Activated CD8-positive, alpha-beta T cell treated with anti-CD3 and anti-CD28 coated beads for 36 hours (primary cell): ENCODE data around the gene AGFG2. TPM values are rescaled to one million over a fixed set of nuclear protein-coding genes. Genes with fewer than 3 reads are reported as not detected.
"Not testable (repeated sequence)": the region's sequence is repeated elsewhere in the genome, so short reads cannot be mapped to it uniquely, and the experiment has no call there.

Experiments
- ATAC-seq: fragments of 200-7000 bp; cut with Tn5 transposase; one replicate; pipeline ENCODE4 v1.10.0; 2021; ENCODE audit warnings: mild to moderate bottlenecking, moderate library complexity
- CTCF ChIA-PET: fragments of 350-600 bp; sonication (Branson Sonifier 250); formaldehyde crosslinking; loops from one replicate; lab custom pipeline; 2021; ENCODE audit warnings: antibody characterized with exemption; lab: Charles Lee
- POLR2A ChIA-PET: fragments of 350-600 bp; sonication (Branson Sonifier 250); formaldehyde crosslinking; loops from one replicate; lab custom pipeline; 2021; ENCODE audit warnings: antibody characterized with exemption; lab: Charles Lee
- DNase-seq: peaks from one replicate; pipeline ENCODE4 v3.0.0-alpha.2; 2020
- H3K27ac Mint-ChIP-seq: one replicate; pipeline ENCODE4 v1.8.0; 2021; ENCODE audit warnings: mild to moderate bottlenecking, mixed read lengths
- H3K27me3 Mint-ChIP-seq: one replicate; pipeline ENCODE4 v1.8.0; 2021; ENCODE audit warnings: mixed read lengths
- H3K36me3 Mint-ChIP-seq: one replicate; pipeline ENCODE4 v1.8.0; 2021; ENCODE audit warnings: low read depth, mixed read lengths
- H3K4me1 Mint-ChIP-seq: one replicate; pipeline ENCODE4 v1.8.0; 2021; ENCODE audit warnings: low read depth, mixed read lengths
- H3K4me3 Mint-ChIP-seq: one replicate; pipeline ENCODE4 v1.8.0; 2021; ENCODE audit warnings: mild to moderate bottlenecking, moderate library complexity, mixed read lengths
- H3K9me3 Mint-ChIP-seq: one replicate; pipeline ENCODE4 v1.8.0; 2021; ENCODE audit warnings: mixed read lengths
- intact Hi-C: fragments of 100-400 bp; cut with micrococcal nuclease; formaldehyde crosslinking; loops from one replicate; pipeline ENCODE4 v1.10.0; 2022
- total RNA-seq, 2 experiments: library from RNA; stranded (reverse); gene quantifications; one replicate each; pipeline ENCODE4 v1.2.3, GENCODE V29; 2021
- TF ChIP-seq, protein P1 (sequence below): fragments of 200-600 bp; IDR thresholded peaks from one replicate; pipeline ENCODE4 v1.8.0; 2022; ENCODE audit warnings: antibody characterized with exemption, mild to moderate bottlenecking

Gene AGFG2
- total RNA-seq, 2 experiments from 2014 or later = 45.6 to 45.8 TPM

DNA sequence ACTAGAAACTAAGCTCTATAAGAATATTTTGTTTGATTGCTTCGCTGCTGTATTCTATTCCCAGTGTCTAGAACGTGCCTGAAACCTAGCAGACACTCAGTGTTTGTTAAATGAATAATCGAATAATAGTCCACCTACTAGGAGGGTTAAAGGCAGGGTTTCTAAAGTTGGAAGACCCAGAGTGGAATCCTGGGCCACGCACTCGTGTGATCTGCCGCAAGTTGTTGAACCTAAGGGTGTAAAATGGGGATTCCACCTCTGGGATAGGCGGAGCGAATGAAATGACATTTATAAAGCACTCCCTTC lies 702 bp upstream of the AGFG2 start:
- Mint-ChIP-seq H3K27ac (peak overlapping the region; percentile 84), H3K9me3 (no peaks in the 10 kb centered on the region), H3K36me3 (peaks cover 22% of the 10 kb centered on the region), H3K4me1 (peaks cover 31% of the 10 kb centered on the region), H3K27me3 (no peaks in the 10 kb centered on the region), H3K4me3 (peak overlapping the region; percentile 91)
- ATAC-seq (no peak), DNase-seq (no peak)
- TF ChIP-seq, protein P1, sequence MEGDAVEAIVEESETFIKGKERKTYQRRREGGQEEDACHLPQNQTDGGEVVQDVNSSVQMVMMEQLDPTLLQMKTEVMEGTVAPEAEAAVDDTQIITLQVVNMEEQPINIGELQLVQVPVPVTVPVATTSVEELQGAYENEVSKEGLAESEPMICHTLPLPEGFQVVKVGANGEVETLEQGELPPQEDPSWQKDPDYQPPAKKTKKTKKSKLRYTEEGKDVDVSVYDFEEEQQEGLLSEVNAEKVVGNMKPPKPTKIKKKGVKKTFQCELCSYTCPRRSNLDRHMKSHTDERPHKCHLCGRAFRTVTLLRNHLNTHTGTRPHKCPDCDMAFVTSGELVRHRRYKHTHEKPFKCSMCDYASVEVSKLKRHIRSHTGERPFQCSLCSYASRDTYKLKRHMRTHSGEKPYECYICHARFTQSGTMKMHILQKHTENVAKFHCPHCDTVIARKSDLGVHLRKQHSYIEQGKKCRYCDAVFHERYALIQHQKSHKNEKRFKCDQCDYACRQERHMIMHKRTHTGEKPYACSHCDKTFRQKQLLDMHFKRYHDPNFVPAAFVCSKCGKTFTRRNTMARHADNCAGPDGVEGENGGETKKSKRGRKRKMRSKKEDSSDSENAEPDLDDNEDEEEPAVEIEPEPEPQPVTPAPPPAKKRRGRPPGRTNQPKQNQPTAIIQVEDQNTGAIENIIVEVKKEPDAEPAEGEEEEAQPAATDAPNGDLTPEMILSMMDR = no peak
- intact Hi-C loops = no loop called here
- POLR2A ChIA-PET = interaction anchor here (0.9 to 1.8 kb wide), 2 partner anchors 11 to 46 kb away, joined by 4 to 6 read pairs; no protein-coding TSS in a partner anchor
- CTCF ChIA-PET = interaction anchor here (1.0 to 1.7 kb wide), 4 partner anchors 22 to 89 kb away, joined by 3 to 4 read pairs (median 3); no protein-coding TSS in a partner anchor

DNA sequence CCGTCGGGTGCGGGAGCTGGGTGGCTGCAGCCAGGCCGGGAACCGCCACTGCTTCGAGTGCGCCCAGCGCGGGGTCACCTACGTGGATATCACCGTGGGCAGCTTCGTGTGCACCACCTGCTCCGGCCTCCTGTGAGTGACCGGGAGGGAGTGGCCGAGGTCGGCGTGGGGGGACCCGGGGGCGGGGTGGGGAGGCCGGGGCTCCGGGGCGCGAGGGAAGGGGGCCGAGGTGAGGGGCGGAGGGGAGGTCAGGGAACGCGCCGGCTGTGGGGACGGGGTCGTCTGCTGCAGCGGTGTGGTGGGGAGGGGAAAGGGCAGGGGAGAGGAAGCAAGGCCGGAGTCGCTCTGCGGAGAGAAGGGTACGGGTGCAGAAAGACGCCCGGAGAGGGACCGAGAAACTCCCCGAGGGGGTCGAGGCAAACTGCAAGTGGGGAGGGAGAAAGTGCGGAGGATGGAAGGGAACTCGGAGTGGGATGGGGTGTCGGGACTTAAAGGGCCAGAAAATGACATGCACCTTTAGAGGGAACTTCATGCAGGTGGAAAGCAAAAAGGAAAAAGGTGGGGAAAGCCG lies 518 bp downstream of the AGFG2 start:
- Mint-ChIP-seq H3K27ac (peak overlapping the region; percentile 81), H3K9me3 (no peaks in the 10 kb centered on the region), H3K4me3 (peak overlapping the region; percentile 91), H3K36me3 (peaks cover 25% of the 10 kb centered on the region), H3K27me3 (no peaks in the 10 kb centered on the region), H3K4me1 (peaks cover 44% of the 10 kb centered on the region)
- ATAC-seq = no peak
- peak; percentile 37 for DNase-seq
- ChIA-PET POLR2A (interaction anchor here (0.6 to 1.3 kb wide), 5 partner anchors 10 to 135 kb away, joined by 3 to 5 read pairs (median 3); partner anchors contain the start of gene PPP1R35), CTCF (interaction anchor here (1.1 to 3.2 kb wide), 6 partner anchors 12 to 90 kb away, joined by 3 to 29 read pairs (median 3); no protein-coding TSS in a partner anchor)
- intact Hi-C loops = no loop called here
- TF ChIP-seq, protein P1 = no peak

DNA sequence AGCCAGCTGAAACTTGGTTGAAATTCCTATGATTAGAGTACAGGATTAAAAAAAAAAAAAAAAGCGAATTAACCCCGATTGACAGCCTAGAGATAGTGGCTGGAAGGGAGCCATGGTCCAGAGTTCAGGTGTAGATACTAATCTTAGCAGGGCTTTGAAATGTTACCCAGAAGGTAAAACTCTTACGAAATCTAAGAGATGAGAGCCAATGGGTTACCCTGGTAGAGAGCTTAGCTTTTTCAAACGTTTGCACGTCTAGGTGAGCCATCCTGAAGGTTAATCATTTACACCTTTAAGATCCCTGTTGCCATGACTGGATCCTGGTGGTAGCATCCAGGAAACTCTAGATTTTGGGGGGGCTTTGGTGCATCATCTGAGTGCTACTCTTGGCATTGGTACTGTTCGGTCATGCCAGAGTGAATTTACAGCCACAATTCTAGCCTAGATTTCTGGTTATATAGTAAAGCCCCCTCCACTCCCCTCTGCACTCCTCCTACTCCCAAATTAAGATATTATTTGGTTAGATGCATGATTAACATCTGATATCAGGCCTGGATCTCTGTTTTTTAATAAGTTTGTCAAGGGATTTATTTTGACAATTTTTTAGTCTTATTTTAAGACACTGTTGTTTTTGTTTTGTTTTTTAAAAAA lies 1.2 kb downstream of the AGFG2 start:
- no peaks in the 10 kb centered on the region for H3K9me3 Mint-ChIP-seq
- no peaks in the 10 kb centered on the region for H3K27me3 Mint-ChIP-seq
- ATAC-seq (no peak), DNase-seq (no peak)
- POLR2A ChIA-PET = interaction anchor here (1.0 to 1.3 kb wide), 2 partner anchors 9 to 104 kb away, joined by 3 to 5 read pairs; partner anchors contain the start of gene PPP1R35
- peak overlapping the region; percentile 81 for H3K27ac Mint-ChIP-seq
- TF ChIP-seq, protein P1 = no peak
- H3K4me3 Mint-ChIP-seq = peak overlapping the region; percentile 91
- H3K36me3 Mint-ChIP-seq = peaks cover 25% of the 10 kb centered on the region
- intact Hi-C loops = no loop called here
- H3K4me1 Mint-ChIP-seq = peaks cover 50% of the 10 kb centered on the region
- CTCF ChIA-PET = interaction anchor here (1.8 to 3.2 kb wide), 2 partner anchors 12 to 19 kb away, joined by 3 to 29 read pairs; no protein-coding TSS in a partner anchor

DNA sequence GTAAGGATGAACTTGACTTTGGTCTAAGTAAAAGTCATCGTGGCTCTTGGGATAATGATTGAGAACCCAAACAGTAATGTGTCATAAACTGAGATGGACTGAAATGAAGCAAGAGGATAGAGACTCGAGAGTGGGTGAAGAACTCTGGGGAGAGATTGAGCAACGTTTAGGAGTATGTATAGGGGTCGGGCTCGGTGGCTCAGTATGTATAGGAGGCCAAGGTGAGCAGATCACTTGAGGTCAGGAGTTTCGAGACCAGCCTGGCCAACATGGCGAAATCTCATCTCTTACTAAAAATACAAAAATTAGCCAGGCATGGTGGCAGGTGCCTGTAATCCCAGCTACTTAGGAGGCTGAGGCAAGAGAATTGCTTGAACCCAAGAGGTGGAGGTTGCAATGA lies 2.3 kb downstream of the AGFG2 start:
- ChIA-PET POLR2A (interaction anchor here (1.1 to 2.2 kb wide), 2 partner anchors 27 to 63 kb away, joined by 3 to 7 read pairs; partner anchors contain the start of gene TSC22D4), CTCF (interaction anchor here (1.0 to 10.8 kb wide), 7 partner anchors 18 to 164 kb away, joined by 3 to 75 read pairs (median 4); partner anchors contain the start of genes FBXO24, POP7 and TSC22D4)
- ATAC-seq, H3K9me3 Mint-ChIP-seq, intact Hi-C loops, H3K27me3 Mint-ChIP-seq, DNase-seq: not testable (repeated sequence)
- peaks cover 60% of the 10 kb centered on the region for H3K4me1 Mint-ChIP-seq
- peak overlapping the region; percentile 91 for H3K4me3 Mint-ChIP-seq
- peak overlapping the region; percentile 99 for H3K27ac Mint-ChIP-seq
- H3K36me3 Mint-ChIP-seq = peaks cover 25% of the 10 kb centered on the region

DNA sequence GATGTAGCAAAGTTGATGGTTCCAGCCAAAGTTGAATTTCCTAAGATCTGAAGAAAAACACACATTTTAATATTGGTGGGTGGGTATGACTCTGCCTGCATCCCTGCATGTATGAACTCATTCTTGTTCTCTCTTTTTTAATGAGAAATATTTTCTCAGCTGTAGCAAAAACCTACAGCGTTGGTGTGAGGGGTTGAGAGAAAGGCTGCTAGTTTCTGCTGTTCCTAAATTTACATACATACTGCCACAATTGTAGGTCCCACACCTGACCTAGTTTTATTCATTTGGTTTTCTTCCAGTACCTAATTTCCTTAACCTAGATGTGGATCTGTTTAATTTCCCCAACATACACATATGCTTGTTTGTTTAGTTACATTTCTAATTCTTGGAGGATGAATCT lies 4.6 kb downstream of the AGFG2 start:
- intact Hi-C loops = no loop called here
- DNase-seq = no peak
- TF ChIP-seq, protein P1 = no peak
- ATAC-seq = no peak
- Mint-ChIP-seq H3K36me3 (peaks cover 35% of the 10 kb centered on the region), H3K9me3 (no peaks in the 10 kb centered on the region), H3K27me3 (no peaks in the 10 kb centered on the region), H3K4me3 (peak overlapping the region; percentile 91), H3K4me1 (peaks cover 77% of the 10 kb centered on the region), H3K27ac (peak overlapping the region; percentile 99)
- ChIA-PET POLR2A (interaction anchor here (1.0 to 4.2 kb wide), 2 partner anchors 7 to 16 kb away, joined by 3 to 17 read pairs; no protein-coding TSS in a partner anchor), CTCF (interaction anchor here (1.0 to 10.8 kb wide), 5 partner anchors 10 to 162 kb away, joined by 3 to 92 read pairs (median 4); partner anchors contain the start of genes POP7 and TSC22D4)
